Spleen (tissue), 11 donors: ENCODE data around the gene KLF7. TPM values are rescaled to one million over a fixed set of nuclear protein-coding genes. Genes with fewer than 3 reads are reported as not detected.

ENCODE experiments used
- DNase-seq: peaks from one replicate; pipeline ENCODE4 v3.0.0-alpha.2; 2020
- H3K27ac ChIP-seq, 8 donors: fragments of 200-600 bp; sonication (generic) in 7 of 8; 1 replicate in 4 of 8; 2 replicates in 4 of 8; pipeline versions ENCODE4 v1.5.0 to v1.8.0; 2016 to 2021; ENCODE audit warnings: inconsistent platforms in 4 of 8, mild to moderate bottlenecking in 4 of 8, moderate library complexity in 1 of 8
- H3K27me3 ChIP-seq, 7 donors: fragments of 200-600 bp; sonication (generic) in 6 of 7; replicated peaks in 1 of 7; 1 replicate in 4 of 7; 2 replicates in 3 of 7; pipeline versions ENCODE4 v1.5.0 to v1.8.0; 2016 to 2021; ENCODE audit warnings: inconsistent platforms in 3 of 7, mild to moderate bottlenecking in 1 of 7
- H3K36me3 ChIP-seq, 6 donors: fragments of 200-600 bp; sonication (generic) in 5 of 6; 1 replicate in 4 of 6; 2 replicates in 2 of 6; pipeline versions ENCODE4 v1.5.0 to v1.8.0; 2016 to 2021; ENCODE audit warnings: inconsistent platforms in 2 of 6
- H3K4me1 ChIP-seq, 6 donors: fragments of 200-600 bp; sonication (generic) in 5 of 6; 1 replicate in 3 of 6; 2 replicates in 3 of 6; pipeline versions ENCODE4 v1.5.0 to v1.8.0; 2016 to 2021; ENCODE audit warnings: inconsistent platforms in 3 of 6
- H3K4me3 ChIP-seq, 8 donors: fragments of 200-600 bp; sonication (generic) in 7 of 8; 1 replicate in 4 of 8; 2 replicates in 4 of 8; pipeline versions ENCODE4 v1.5.0 to v1.8.0; 2016 to 2021; ENCODE audit warnings: inconsistent platforms in 4 of 8, mild to moderate bottlenecking in 4 of 8, moderate library complexity in 2 of 8
- H3K9me3 ChIP-seq, 8 donors: fragments of 200-600 bp; sonication (generic) in 7 of 8; 1 replicate in 4 of 8; 2 replicates in 4 of 8; pipeline versions ENCODE4 v1.5.0 to v1.8.0; 2016 to 2021; ENCODE audit warnings: inconsistent platforms in 4 of 8
- CTCF ChIP-seq, 11 experiments: fragments of 200-600 bp in 7 of 11; fragments of 450-650 bp in 4 of 11; sonication (generic) in 4 of 11; IDR thresholded peaks in 8 of 11; conservative IDR thresholded peaks in 3 of 11; 1 replicate in 7 of 11; 2 replicates in 4 of 11; pipeline versions ENCODE4 v1.4.0 to v1.8.0; 2016 to 2021; ENCODE audit warnings: antibody characterized with exemption in 11 of 11, inconsistent platforms in 4 of 11, mild to moderate bottlenecking in 1 of 11
- POLR2A ChIP-seq, 3 donors: fragments of 450-650 bp; IDR thresholded peaks; one replicate each; pipeline ENCODE4 v1.5.1; 2017; ENCODE audit warnings: antibody characterized with exemption in 3 of 3, mild to moderate bottlenecking in 1 of 3
- POLR2AphosphoS5 ChIP-seq, 3 donors: sonication (generic); formaldehyde crosslinking; IDR thresholded peaks; one replicate each; pipeline ENCODE4 v1.5.1; 2017; ENCODE audit warnings: antibody characterized with exemption in 3 of 3
- WGBS, 5 donors: extraction: QIAGEN DNeasy Blood & Tissue Kit in 3 of 5; methylation state at CpG; one replicate each; pipeline versions ENCODE4 v1.1.5 to v1.1.7; 2013 to 2018; 5-methylcytosine and 5-hydroxymethylcytosine counted together
- intact Hi-C: fragments of 100-400 bp; cut with DNase I; formaldehyde crosslinking; loops from one replicate; pipeline ENCODE4 v1.15.0; 2023; ENCODE audit warnings: low total_unique reads
- polyA plus RNA-seq, 3 donors: library from polyadenylated mRNA; stranded (reverse); fragments of 200-250 nt; gene quantifications; one replicate each; pipeline ENCODE4 v1.2.1, GENCODE V29; 2013
- total RNA-seq, 7 donors: library from RNA; depleted of rRNA in 3 of 7; stranded (reverse); fragments of >200 nt in 3 of 7; fragmentation: NEBNext Ultra II Directional in 4 of 7; extraction: Animal tissue kit (Norgen Biotek cat#: 25700) in 4 of 7; gene quantifications; one replicate each; pipeline versions ENCODE4 v1.1.0 to v1.2.1, GENCODE V29; 2016 to 2021
- donor health status: healthy with polysubstance abuse.
- donor health status: DM: no; HTN: no; CAD: no; lungs with moderate emphysema.
- donor health status: DM: no; HTN: no; CAD: no.
- donor health status: Bipolar disorder and iron deficiency.
- donor health status: healthy.
- donor health status: DM: no; HTN: no; CAD: no.
- donor health status: DM: yes; HTN: yes; CAD: no.

KLF7 gene
- total and polyA plus RNA-seq, 10 donors, result 2.9 to 74.4 (median 27.8) TPM

GRCh38 chr2:207184768-207185167 lies 19.0 kb upstream of the KLF7 start:
- intact Hi-C loops, result no loop called here
- WGBS, 5 donors, result 76 to 89% (median 88%) methylated on average over 5 of the region's 5 CpGs
- H3K27me3 ChIP-seq, result no peaks in the 10 kb centered on the region
- H3K4me1 ChIP-seq, result no peaks in the 10 kb centered on the region
- H3K27ac ChIP-seq, result no peak overlapping the region
- peaks cover 0 to 15% (median 10%) of the 10 kb centered on the region in 8 donors for H3K9me3 ChIP-seq
- DNase-seq, result no peak
- H3K4me3 ChIP-seq, result no peak overlapping the region
- no peaks in the 10 kb centered on the region for H3K36me3 ChIP-seq
- TF ChIP-seq CTCF (IDR thresholded peaks at IDR 0.05 in 8 of 11, conservative IDR thresholded peaks at IDR 0.05 in 3 of 11) (no peak), POLR2A (IDR thresholded peaks at IDR 0.05) (no peak), POLR2AphosphoS5 (IDR thresholded peaks at IDR 0.05) (no peak)

- 78 to 97% (median 93%) methylated on average over 2 of the region's 2 CpGs for WGBS, 5 donors
- Histone ChIP-seq H3K4me3 (no peak overlapping the region), H3K9me3 (peaks cover 0 to 15% (median 10%) of the 10 kb centered on the region in 8 donors), H3K27me3 (no peaks in the 10 kb centered on the region), H3K4me1 (no peaks in the 10 kb centered on the region), H3K36me3 (no peaks in the 10 kb centered on the region), H3K27ac (no peak overlapping the region)
- TF ChIP-seq POLR2A (IDR thresholded peaks at IDR 0.05), result no peak
- TF ChIP-seq POLR2AphosphoS5 (IDR thresholded peaks at IDR 0.05), result no peak
- no peak for TF ChIP-seq CTCF (IDR thresholded peaks at IDR 0.05 in 8 of 11, conservative IDR thresholded peaks at IDR 0.05 in 3 of 11)
- no peak for DNase-seq
- intact Hi-C loops, result no loop called here
Measured at GRCh38 chr2:207184348-207184747, 18.6 kb upstream of the KLF7 start.

GRCh38 chr2:207183506-207183905 lies 17.8 kb upstream of the KLF7 start:
- TF ChIP-seq CTCF (IDR thresholded peaks at IDR 0.05 in 8 of 11, conservative IDR thresholded peaks at IDR 0.05 in 3 of 11) (no peak), POLR2AphosphoS5 (IDR thresholded peaks at IDR 0.05) (no peak), POLR2A (IDR thresholded peaks at IDR 0.05) (no peak)

GRCh38 chr2:207182911-207183310 lies 17.2 kb upstream of the KLF7 start:
- no peak for DNase-seq
- Histone ChIP-seq H3K4me3 (no peak overlapping the region), H3K4me1 (no peaks in the 10 kb centered on the region), H3K27ac (no peak overlapping the region), H3K36me3 (no peaks in the 10 kb centered on the region), H3K27me3 (no peaks in the 10 kb centered on the region), H3K9me3 (peaks cover 0 to 15% (median 10%) of the 10 kb centered on the region in 8 donors)
- intact Hi-C loops, result no loop called here
- 84 to 95% (median 94%) methylated on average over 2 of the region's 2 CpGs for WGBS, 5 donors
- TF ChIP-seq POLR2A (IDR thresholded peaks at IDR 0.05), result no peak
- TF ChIP-seq POLR2AphosphoS5 (IDR thresholded peaks at IDR 0.05), result no peak
- TF ChIP-seq CTCF (IDR thresholded peaks at IDR 0.05 in 8 of 11, conservative IDR thresholded peaks at IDR 0.05 in 3 of 11), result no peak

More at GRCh38 chr2:207183506-207183905, 17.8 kb upstream of the KLF7 start:
- intact Hi-C loops, result no loop called here
- H3K36me3 ChIP-seq, result no peaks in the 10 kb centered on the region
- H3K9me3 ChIP-seq, result peaks cover 0 to 15% (median 10%) of the 10 kb centered on the region in 8 donors
- no peak for DNase-seq
- H3K27ac ChIP-seq, result no peak overlapping the region
- no peak overlapping the region for H3K4me3 ChIP-seq
- no peaks in the 10 kb centered on the region for H3K4me1 ChIP-seq
- H3K27me3 ChIP-seq, result no peaks in the 10 kb centered on the region
